ENCODE measurements around the gene GRIP2.
"Not testable (repeated sequence)": the region's sequence is repeated elsewhere in the genome, so short reads cannot be mapped to it uniquely, and the experiment has no call there.

GRIP2 gene

GRCh38 chr3:14520967-14521366 lies 19.2 kb downstream of the GRIP2 start:
- DNase-seq (ENCODE audit: low read depth in 2 of 2) = no peak

GRCh38 chr3:14520149-14520548 lies 20.0 kb downstream of the GRIP2 start:
- DNase-seq (ENCODE audit: low read depth in 2 of 2) = no peak

DNA sequence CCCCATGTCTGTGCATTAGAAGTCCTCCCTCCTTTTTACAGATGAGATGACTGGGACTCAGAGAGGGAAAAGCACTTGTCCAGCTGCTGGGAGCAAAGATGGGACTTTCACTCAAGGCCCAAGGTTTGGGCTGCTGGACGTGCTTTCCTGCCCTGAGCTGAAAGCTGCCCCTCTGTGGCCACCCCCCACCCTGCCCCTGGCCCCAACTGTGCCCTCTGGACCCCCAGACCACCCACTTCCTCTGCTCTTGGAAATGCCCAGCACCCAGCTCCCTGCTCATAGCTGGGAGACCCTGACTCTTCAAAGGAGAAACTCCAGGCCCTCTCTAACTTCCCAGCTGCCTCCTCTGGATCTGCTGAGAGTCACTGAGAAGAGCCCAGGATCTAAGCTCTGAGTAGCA lies 20.7 kb downstream of the GRIP2 start:
- no peak for DNase-seq (ENCODE audit: low read depth in 2 of 2)

- no peak for DNase-seq (ENCODE audit: low read depth in 2 of 2)
Observed at GRCh38 chr3:14518893-14519292, 21.2 kb downstream of the GRIP2 start.

GRCh38 chr3:14518432-14518802 lies 21.7 kb downstream of the GRIP2 start:
- DNase-seq (ENCODE audit: low read depth in 2 of 2) = no peak

DNA sequence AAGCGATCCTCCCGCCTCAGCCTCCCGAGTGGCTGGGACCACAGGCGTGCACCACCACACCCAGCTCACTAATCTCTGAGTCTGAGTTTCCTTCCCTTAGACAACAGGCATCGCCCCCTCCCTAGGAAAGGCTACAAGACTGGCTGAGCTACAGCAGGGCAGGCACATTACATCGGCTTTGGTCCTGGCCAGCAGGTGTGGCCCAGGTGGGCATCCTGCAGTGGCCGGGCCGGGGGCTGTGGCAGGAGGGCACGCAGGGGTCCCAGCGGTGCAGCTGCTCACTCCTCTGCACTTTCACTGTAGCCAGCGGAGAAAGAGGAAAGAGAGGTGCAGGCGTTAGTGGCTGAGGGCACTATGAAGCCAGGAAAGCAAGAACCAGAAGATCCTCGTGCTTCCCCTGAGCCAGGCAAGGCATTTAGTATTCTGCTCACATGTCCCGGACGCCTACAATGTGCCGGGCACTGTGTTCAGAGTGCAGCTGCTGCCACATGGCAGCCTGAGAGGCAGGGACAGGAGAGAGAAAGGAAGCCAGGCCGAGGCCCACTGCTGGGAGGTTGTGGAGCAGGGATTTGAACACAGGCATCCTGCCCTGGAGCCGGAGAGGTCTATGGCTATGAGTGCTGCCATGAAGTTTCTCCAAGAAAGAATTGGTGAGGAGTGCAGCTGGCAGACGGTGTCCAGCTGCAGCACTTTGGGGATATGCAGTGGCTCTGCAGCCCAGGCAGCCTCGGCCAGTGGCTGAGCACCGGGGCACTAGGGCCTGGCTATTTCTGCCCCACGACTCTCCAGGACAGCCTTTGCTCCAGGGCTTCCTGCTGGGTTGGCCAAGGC lies 22.3 kb downstream of the GRIP2 start:
- no peak for DNase-seq (ENCODE audit: low read depth in 2 of 2)

- no peak for DNase-seq (ENCODE audit: low read depth in 2 of 2)
Observed at GRCh38 chr3:14516738-14517345, 23.3 kb downstream of the GRIP2 start.

GRCh38 chr3:14515526-14515925 lies 24.6 kb downstream of the GRIP2 start:
- not testable (repeated sequence) for DNase-seq (ENCODE audit: low read depth in 2 of 2)

- no peak for DNase-seq (ENCODE audit: low read depth in 2 of 2)
Observed at GRCh38 chr3:14514323-14514720, 25.8 kb downstream of the GRIP2 start.

GRCh38 chr3:14513566-14514322 lies 26.4 kb downstream of the GRIP2 start:
- DNase-seq (ENCODE audit: low read depth in 2 of 2) = no peak

DNA sequence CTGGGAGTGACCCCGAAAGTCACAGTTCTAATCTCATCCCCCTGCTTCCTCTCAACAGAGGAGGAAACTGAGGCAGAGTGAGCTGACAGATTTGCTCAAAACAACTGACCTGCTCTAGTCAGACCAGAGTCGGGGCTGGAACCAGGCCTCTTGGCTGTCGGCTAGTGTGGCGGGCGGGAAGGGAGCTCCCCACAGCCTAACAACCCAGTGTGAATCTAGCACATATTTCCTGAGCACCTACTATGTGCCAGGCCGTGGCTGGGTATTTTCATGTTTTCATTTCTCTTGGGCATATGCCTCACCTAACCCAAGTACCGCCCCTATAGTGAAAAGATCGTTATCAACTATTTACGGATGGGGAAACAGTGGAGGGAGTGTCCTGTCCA lies 27.2 kb downstream of the GRIP2 start:
- no peak for DNase-seq (ENCODE audit: low read depth in 2 of 2)

GRCh38 chr3:14512281-14512941 lies 27.7 kb downstream of the GRIP2 start:
- DNase-seq (ENCODE audit: low read depth in 2 of 2) = no peak

- no peak for DNase-seq (ENCODE audit: low read depth in 2 of 2)
Observed at GRCh38 chr3:14511623-14512280, 28.4 kb downstream of the GRIP2 start.

DNA sequence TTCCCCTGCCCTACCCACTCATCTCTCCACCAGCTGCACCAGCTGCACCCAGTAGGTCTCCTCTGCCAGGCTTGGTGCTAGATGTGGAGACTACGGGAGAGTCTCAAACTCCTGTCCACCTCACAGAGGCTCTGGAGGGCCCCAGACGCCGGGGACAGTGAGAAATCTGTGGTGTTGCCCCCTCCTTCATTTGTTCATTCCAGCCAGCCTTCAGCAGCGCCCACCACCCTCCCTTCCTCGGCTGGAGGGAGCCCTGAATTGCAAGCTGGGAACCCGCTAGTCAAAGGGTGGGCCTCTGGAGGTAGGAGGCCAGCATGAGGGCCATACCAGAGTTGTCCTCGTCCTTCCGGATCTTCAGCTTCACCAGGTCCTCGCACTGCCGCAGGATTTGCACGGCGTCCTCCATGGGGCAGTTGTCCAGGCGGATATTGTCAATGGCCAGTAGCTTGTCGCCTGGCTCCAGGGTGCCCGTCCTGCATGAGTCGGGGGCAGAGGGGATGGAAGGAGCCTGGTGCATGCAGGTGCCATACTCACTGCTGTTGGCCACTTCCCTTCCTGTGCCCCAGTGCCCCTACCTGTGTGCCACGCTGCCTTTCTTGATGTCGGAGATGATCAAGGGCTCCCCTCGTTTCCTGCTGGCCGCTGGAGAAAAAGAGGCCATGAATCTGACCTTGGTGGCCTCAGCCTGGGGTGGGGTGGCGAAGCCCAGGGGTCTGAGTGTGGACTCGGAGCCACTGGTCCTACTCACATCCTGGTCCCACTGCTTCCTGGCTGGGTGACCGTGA lies 29.1 kb downstream of the GRIP2 start:
- no peak for DNase-seq (ENCODE audit: low read depth in 2 of 2)

- no peak for DNase-seq (ENCODE audit: low read depth in 2 of 2)
Observed at GRCh38 chr3:14509796-14510100, 30.4 kb downstream of the GRIP2 start.

- peak; percentile 71 to 90 for DNase-seq (ENCODE audit: low read depth in 2 of 2)
Observed at GRCh38 chr3:14508966-14509795, 31.0 kb downstream of the GRIP2 start.

DNA sequence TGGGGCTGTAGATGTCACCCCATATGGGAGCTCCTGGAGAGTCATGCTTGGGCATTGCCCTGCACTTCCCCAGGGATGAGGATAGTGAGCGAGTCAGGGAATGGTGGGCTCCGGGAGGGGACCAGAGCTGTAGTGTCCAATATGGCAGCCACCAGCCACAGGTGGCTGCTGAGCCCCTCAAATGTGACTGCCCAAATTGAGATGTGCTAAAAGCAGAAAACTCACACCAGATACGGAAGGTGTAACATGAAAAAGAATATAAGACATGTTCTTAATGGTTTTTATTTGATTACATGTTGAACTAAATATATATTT lies 31.7 kb downstream of the GRIP2 start:
- DNase-seq (ENCODE audit: low read depth in 2 of 2) = no peak

GRCh38 chr3:14507757-14508504 lies 32.2 kb downstream of the GRIP2 start:
- DNase-seq (ENCODE audit: low read depth in 2 of 2) = no peak

DNA sequence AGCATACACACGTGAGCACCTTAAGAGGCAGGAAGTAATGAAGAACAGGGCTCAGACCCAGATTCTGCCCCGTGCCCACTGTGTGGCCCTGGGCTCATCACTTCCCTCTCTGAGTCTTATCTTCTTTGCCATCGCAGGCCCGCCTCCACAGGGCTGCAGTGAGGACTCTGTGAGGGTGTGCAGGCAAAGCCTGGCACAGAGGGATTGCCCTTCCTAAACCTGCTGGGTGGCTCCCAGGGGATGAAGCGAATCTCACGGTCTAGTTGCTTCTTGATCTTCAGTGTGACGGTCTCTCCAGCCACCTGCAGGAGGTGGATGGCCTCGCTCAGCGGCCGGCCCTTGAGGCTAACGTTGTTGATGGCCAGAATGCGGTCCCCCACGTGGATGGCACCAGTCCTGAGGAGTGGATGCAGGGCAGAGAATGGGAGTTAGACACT lies 32.8 kb downstream of the GRIP2 start:
- DNase-seq (ENCODE audit: low read depth in 2 of 2) = no peak
